Heart left ventricle (tissue), 16 donors: ENCODE measurements around the gene NTHL1. TPM values are rescaled to one million over a fixed set of nuclear protein-coding genes. Genes with fewer than 3 reads are reported as not detected.
A peak's percentile ranks its signal among the peaks of the same experiment; 100 is the strongest.

Experiments
- ATAC-seq, 4 donors: fragments of 200-7000 bp; cut with Tn5 transposase; one replicate each; pipeline ENCODE4 v1.9.1; 2020 to 2022; ENCODE audit warnings: moderate library complexity in 4 of 4, mild to moderate bottlenecking in 3 of 4, moderate number of reproducible peaks in 1 of 4
- DNase-seq, 5 donors: peaks; one replicate each; pipeline ENCODE4 v3.0.0-alpha.2; 2020
- H3K27ac ChIP-seq, 12 donors: fragments of 200-600 bp; sonication (generic) in 4 of 12; one replicate each; pipeline versions ENCODE4 v1.5.0 to v1.8.0; 2016 to 2022; ENCODE audit warnings: mild to moderate bottlenecking in 2 of 12
- H3K27me3 ChIP-seq, 9 donors: fragments of 200-600 bp; sonication (generic) in 2 of 9; one replicate each; pipeline versions ENCODE4 v1.5.1 to v1.8.0; 2016 to 2022; ENCODE audit warnings: mild to moderate bottlenecking in 3 of 9
- H3K36me3 ChIP-seq, 9 donors: fragments of 200-600 bp; sonication (generic) in 2 of 9; one replicate each; pipeline versions ENCODE4 v1.5.0 to v1.8.0; 2018 to 2022; ENCODE audit warnings: mild to moderate bottlenecking in 2 of 9
- H3K4me1 ChIP-seq, 12 donors: fragments of 200-600 bp; sonication (generic) in 4 of 12; one replicate each; pipeline versions ENCODE4 v1.5.0 to v1.8.0; 2016 to 2022; ENCODE audit warnings: mild to moderate bottlenecking in 3 of 12
- H3K4me3 ChIP-seq, 12 donors: fragments of 200-600 bp; sonication (generic) in 4 of 12; one replicate each; pipeline versions ENCODE4 v1.5.0 to v1.8.0; 2017 to 2022; ENCODE audit warnings: mild to moderate bottlenecking in 9 of 12, moderate library complexity in 4 of 12
- H3K9me3 ChIP-seq, 12 donors: fragments of 200-600 bp; sonication (generic) in 4 of 12; one replicate each; pipeline versions ENCODE4 v1.5.0 to v1.8.0; 2016 to 2022; ENCODE audit warnings: mild to moderate bottlenecking in 1 of 12
- CTCF ChIP-seq, 12 donors: fragments of 200-600 bp; sonication (generic) in 4 of 12; IDR thresholded peaks; one replicate each; pipeline versions ENCODE4 v1.5.0 to v1.8.0; 2018 to 2022; ENCODE audit warnings: antibody characterized with exemption in 12 of 12, mild to moderate bottlenecking in 5 of 12
- POLR2A ChIP-seq, 2 donors: fragments of 450-650 bp; IDR thresholded peaks; one replicate each; pipeline ENCODE4 v1.6.1; 2017; ENCODE audit warnings: antibody characterized with exemption in 2 of 2, mild to moderate bottlenecking in 2 of 2, moderate library complexity in 2 of 2
- WGBS, 4 donors: extraction: QIAGEN DNeasy Blood & Tissue Kit in 2 of 4; methylation state at CpG; one replicate each; pipeline versions ENCODE4 v1.1.5 to v1.1.7; 2013 to 2018; 5-methylcytosine and 5-hydroxymethylcytosine counted together
- intact Hi-C, 10 donors: fragments of 100-400 bp; cut with DNase I; formaldehyde crosslinking; loops; one replicate each; pipeline versions ENCODE4 v1.11.1 to v1.14.2; 2022
- polyA plus RNA-seq, 2 donors: library from polyadenylated mRNA; stranded (reverse); fragments of 200-250 nt; gene quantifications; one replicate each; pipeline ENCODE4 v1.2.3, GENCODE V29; 2013
- total RNA-seq, 9 donors: library from RNA; depleted of rRNA in 2 of 9; stranded (reverse); fragments of >200 nt in 2 of 9; fragmentation: NEBNext Ultra II Directional in 3 of 9; extraction: Animal tissue kit (Norgen Biotek cat#: 25700) in 3 of 9; gene quantifications; one replicate each; pipeline versions ENCODE4 v1.1.0 to v1.2.4, GENCODE V29; 2016 to 2023
- donor health status: ischemic (EF 13 %, LVEDD 7.1; RV severe dilation, severe dysfunction).
- donor health status: healthy with polysubstance abuse.
- donor health status: DM: no; HTN: yes; CAD: no.
- donor health status: DM: no; HTN: no; CAD: no.
- donor health status: ischemic (EF 25% LVEDD 6.9; RV normal size, moderate dysfunction).
- donor health status: ischemic (EF 25% LVEDD 5.7; RV mildly dilated, moderate dysfunction).
- donor health status: healthy.
- donor health status: DM: yes; HTN: yes; CAD: no.
- donor health status: ischemic (EF 35%, LVEDD 5.7; RV mildly dilated, moderate dysfunction).
- donor health status: nonischemic (EF 11% LVEDD 7.7; RV severe dilation, severe dysfunction).
- donor health status: DM: yes; HTN: yes; CAD: no.
- donor health status: PGD.
- donor health status: ischemic (EF 29% LVEDD 5.4; RV normal size, mild dysfunction).
- donor health status: nonischemic (EF 23%, LVEDD 6.1; RV moderate dilation, normal function).

NTHL1 gene
- total and polyA plus RNA-seq, 11 donors: 9.0 to 32.3 (median 12.2) TPM

GRCh38 chr16:2074071-2074470 is 26.4 kb upstream of the NTHL1 start:
- Histone ChIP-seq H3K4me3 (no peak overlapping the region), H3K27ac (no peak overlapping the region), H3K27me3 (no peaks in the 10 kb centered on the region), H3K36me3 (peaks cover 0 to 95% (median 84%) of the 10 kb centered on the region in 9 donors), H3K9me3 (no peaks in the 10 kb centered on the region), H3K4me1 (no peaks in the 10 kb centered on the region)
- no peak for TF ChIP-seq POLR2A (IDR thresholded peaks at IDR 0.05)
- no peak for TF ChIP-seq CTCF (IDR thresholded peaks at IDR 0.05)
- DNase-seq: no peak
- intact Hi-C loops: no loop called here
- no peak for ATAC-seq
- 91 to 96% (median 96%) methylated on average over 9 to 20 of the region's 20 CpGs for WGBS, 4 donors

- Histone ChIP-seq H3K4me1 (no peaks in the 10 kb centered on the region), H3K27ac (peak overlapping the region in 1 of 12 donors; percentile 47), H3K36me3 (peaks cover 0 to 95% (median 90%) of the 10 kb centered on the region in 9 donors), H3K4me3 (no peak overlapping the region), H3K27me3 (no peaks in the 10 kb centered on the region), H3K9me3 (no peaks in the 10 kb centered on the region)
- no peak for DNase-seq
- ATAC-seq: no peak
- intact Hi-C loops: no loop called here
- no peak for TF ChIP-seq POLR2A (IDR thresholded peaks at IDR 0.05)
- no peak for TF ChIP-seq CTCF (IDR thresholded peaks at IDR 0.05)
- 83 to 91% (median 86%) methylated on average over 7 to 8 of the region's 8 CpGs for WGBS, 4 donors
Observed at GRCh38 chr16:2072926-2073325, 25.3 kb upstream of the NTHL1 start.

DNA sequence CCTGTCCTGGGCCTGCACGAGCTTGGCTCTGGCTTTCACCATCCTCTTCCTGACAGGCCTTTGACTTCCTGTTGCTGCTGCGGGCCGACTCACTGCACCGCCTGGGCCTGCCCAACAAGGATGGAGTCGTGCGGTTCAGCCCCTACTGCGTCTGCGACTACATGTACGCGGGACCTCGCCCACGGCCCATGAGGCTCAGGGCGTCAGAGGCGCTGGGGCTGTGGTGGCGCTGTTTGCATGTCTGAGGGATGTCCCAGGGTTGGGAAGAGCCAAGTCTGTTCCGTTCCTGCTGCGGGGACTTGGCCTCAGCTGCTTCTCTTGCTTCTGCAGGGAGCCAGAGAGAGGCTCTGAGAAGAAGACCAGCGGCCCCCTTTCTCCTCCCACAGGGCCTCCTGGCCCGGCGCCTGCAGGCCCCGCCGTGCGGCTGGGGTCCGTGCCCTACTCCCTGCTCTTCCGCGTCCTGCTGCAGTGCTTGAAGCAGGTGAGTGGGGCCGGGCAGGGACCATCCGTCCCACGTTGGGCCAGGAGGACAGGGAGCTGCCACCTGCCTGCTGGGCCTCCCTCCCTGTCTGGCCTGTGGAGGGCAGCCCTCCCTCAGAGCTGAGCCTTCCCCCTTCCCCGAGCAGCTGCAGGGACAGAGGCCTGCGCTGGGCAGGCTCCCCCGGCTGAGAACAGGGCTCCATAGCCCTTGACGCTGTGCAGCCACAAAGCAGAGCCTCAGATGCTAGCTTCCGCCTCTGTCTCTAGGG is 24.0 kb upstream of the NTHL1 start:
- WGBS, 4 donors: 81 to 85% (median 82%) methylated on average over 18 to 34 of the region's 34 CpGs
- TF ChIP-seq POLR2A (IDR thresholded peaks at IDR 0.05) (no peak), CTCF (IDR thresholded peaks at IDR 0.05) (no peak)
- intact Hi-C loops: no loop called here

GRCh38 chr16:2070576-2071453 is 23.2 kb upstream of the NTHL1 start:
- Histone ChIP-seq H3K27ac (no peak overlapping the region), H3K27me3 (no peaks in the 10 kb centered on the region), H3K9me3 (no peaks in the 10 kb centered on the region), H3K36me3 (peaks cover 0 to 94% (median 88%) of the 10 kb centered on the region in 9 donors), H3K4me1 (no peaks in the 10 kb centered on the region), H3K4me3 (no peak overlapping the region)
- WGBS, 4 donors: 88 to 96% (median 94%) methylated on average over 25 to 29 of the region's 29 CpGs
- intact Hi-C loops: no loop called here
- TF ChIP-seq POLR2A (IDR thresholded peaks at IDR 0.05) (no peak), CTCF (IDR thresholded peaks at IDR 0.05) (no peak)
- peak in 3 of 4 donors; percentile 6 for ATAC-seq
- DNase-seq: no peak

More for the DNA sequence above, 24.0 kb upstream of the NTHL1 start:
- Histone ChIP-seq H3K27ac (no peak overlapping the region), H3K4me3 (no peak overlapping the region), H3K4me1 (no peaks in the 10 kb centered on the region), H3K9me3 (no peaks in the 10 kb centered on the region), H3K27me3 (no peaks in the 10 kb centered on the region), H3K36me3 (peaks cover 0 to 94% (median 89%) of the 10 kb centered on the region in 9 donors)
- ATAC-seq (peak in 3 of 4 donors; percentile 3 to 16 (median 16)), DNase-seq (no peak)
